T-helper 22 cell (primary cell): ENCODE data around the gene ILRUN.
"Not testable (repeated sequence)": the region's sequence is repeated elsewhere in the genome, so short reads cannot be mapped to it uniquely, and the experiment has no call there.

ENCODE experiments used
- DNase-seq: peaks from one replicate; pipeline ENCODE4 v3.0.0-alpha.2; 2020; ENCODE audit warnings: low read depth

ILRUN gene

DNA sequence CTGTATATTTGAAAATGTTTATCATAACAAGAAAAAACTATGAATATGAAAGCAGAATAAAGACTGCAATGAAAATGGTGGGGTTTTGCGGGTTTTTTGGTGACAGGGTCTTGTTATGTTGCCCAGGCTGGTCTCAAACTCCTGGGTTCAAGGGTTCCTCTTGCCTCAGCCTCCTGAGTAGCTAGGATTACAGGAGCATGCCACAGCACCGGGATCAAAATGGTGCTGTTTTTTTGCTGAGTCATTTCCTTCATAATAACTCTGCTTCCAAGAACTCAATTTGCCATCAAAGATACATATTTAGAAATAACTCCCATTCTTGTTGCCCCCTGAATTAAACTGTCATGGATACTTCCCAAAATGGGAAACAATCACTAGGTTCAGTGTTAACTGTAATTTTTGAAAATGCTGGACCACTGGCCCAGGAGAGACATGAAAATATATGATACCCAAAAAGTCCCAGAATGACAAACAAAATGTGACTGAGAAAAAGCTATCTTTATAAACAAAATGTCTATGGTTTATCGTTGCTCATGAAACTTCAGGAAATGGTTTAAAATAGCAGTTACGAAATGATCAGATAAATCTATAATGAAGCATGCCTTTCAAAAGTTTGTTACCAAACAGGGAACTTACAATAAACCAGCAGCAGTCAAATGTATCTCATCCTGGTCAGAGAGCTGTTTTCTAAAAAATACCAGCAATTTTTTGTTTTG is 32.2 kb downstream of the ILRUN start:
- DNase-seq: no peak

DNA sequence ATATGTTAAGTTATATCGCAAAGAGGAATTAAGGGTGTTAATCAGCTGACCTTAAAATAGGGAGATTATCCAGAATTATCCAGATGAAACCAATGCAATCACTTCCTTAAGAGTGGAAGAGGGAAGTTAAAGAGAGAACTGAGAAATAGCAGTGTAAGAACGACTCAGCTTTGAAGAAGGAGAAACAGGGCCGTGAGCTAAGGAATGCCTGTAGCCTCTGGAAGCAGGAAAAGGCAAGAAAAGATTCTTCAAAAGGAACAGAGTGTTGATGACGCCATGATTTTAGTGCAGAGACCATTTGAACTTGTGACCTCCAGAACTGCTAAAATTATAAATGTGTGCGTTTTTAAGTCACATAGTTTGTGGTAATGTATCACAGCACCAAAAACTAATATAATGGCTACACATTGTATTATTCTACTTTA is 32.7 kb downstream of the ILRUN start:
- no peak for DNase-seq

DNA sequence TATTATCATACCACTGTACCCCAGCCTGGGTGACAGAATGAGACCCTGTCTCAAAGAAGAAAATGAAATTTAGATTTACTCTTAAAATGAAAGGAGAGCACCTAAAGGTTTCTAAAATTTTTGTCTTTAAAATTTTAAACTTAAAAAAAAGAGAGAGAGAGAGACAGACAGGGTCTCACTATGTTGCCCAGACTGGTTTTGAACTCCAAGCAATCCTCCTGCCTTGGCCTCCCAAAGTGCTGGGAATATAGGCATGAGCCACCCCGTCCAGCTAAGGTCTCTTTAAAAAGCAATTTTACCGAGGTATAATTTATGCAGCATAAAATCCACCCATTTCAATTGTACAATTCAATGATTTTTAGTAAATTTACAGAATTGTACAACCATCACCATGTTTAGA is 33.2 kb downstream of the ILRUN start:
- DNase-seq: no peak

DNA sequence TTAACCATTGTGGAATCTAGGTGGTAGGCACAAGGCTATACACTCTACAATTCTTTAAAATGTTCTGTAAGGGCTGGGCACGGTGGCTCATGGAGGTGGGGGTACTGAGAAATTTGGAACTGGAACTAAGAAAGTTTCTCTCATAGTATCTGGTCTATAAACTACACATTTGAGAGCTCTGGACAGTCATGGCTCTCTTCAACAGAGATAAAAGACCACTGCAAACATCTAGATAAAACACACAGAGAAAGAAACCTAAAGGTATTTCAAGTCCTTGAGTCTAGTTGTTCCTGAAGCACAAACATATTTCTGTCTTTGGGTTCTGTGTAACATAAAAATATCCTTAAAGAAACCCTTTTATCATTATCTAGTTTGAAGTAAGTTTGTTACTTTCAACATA is 35.2 kb downstream of the ILRUN start:
- DNase-seq: no peak

DNA sequence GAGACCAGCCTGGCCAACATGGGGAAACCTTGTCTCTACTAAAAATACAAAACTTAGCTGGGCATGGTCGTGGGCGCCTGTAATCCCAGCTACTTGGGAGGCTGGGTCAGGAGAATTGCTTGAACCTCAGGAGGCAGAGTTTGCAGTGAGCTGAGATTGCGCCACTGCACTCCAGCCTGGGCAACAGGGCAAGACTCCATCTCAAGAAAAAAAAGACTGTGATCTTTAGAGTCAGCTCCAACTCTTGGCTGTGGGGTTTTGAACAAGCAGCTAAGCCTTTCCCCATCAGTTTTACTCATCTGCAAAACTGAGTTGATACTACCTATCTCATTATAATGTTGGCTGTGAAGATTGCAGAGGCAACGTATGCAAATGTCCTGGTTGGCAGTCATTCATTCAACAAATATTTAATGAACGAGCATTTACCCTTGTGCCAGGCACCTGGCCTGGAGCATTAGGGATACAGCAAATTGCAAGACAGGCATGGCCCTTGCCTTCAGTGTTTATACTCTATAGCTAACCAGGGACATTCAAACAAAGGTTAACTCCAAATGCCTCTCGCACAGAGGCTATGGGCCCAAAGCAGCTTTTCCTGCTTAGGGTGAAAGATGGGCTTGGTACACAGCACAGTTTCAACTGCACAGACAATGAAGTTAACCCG is 37.8 kb downstream of the ILRUN start:
- no peak for DNase-seq

DNA sequence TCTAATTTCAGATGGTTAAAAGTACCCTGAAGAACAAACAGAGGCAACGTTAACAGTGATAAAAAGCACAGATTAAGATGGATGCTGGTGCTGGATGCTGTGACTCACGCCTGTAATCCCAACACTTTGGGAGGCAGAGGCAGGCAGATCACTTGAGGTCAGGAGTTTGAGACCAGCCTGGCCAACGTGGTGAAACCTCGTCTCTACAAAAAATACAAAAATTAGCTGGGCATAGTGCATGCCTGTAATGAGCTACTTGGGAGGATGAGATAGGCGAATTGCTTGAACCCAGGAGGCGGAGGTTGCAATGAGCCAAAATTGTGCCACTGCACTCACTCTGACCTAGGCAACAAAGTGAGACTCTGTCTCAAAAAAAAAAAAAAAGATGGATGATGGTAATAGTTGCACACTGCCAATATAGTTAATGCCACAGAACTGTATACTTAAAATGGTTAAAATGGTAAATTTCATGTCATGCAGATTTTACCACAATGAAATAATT is 38.5 kb downstream of the ILRUN start:
- not testable (repeated sequence) for DNase-seq

DNA sequence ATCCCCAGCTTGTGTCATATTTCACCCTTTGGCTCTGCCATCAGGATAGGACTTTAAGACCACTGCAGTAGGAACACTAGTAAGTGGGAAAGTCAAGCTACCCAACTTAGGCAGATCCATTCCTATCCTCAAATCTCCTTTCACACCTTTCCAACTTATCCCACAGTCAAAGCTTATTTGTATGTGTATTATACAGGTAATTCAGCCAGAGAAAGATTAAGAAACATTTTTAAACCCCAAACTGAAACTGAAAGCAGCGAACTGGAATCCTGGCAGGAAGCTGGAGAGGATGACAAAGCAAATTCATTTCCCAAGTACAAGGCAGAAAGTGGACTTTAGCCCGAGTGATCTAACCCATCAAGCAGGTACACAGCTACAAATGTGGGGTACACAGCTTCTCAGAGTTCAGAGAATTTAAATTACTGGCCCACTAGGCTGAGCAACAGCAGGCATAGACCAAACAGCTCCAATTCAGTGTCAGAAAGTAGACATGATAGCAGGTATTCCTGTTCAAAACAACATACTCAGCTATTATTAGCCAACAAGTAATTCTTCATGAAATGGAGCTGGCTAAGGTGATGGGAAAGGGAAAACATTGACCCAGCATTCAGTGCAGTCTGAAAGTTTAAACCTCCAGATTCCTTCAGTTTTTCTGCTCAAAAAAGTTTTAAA is 39.1 kb downstream of the ILRUN start:
- DNase-seq: no peak

DNA sequence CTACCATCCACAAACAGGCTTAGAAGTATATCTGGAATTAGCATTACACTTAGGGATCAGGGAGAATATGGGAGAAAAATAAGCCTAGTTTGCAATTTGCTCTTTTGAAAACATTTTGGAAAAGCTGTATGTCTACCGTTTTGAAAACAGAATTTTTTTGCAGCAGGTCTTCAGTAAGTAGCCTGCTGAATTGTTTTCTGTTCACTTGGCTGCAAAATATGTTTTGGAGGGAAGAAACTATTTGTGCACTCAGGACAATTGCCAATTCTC is 39.6 kb downstream of the ILRUN start:
- DNase-seq: no peak

DNA sequence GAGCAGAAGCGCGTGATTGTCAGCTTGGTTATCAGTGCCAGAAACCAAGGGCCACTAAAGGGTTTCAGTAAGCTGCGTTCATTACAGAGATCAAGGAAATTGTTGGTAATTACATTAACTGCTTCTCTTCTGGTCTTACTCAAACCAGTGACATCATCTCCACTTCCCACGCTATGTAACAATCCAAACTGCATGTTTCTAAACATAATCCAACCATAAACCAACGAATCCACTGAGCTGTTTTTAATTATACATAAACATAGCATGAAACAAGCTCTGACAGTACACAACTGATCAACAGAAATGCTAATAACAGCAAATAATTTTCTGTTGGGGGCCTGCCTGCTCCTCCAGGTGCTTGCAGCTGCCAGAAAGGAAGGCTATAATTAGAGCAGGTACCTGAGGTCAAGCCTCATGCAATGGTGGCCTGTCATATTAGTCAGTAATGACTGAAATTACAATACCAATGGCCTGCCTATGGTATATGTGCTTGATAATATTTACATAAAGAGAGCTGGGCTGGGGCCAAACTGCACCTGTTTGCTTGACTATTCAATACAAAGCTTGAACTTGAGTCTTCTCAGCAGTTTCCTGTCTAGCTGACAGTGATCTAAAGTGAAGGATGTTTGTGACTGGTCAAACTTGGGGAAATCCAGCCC is 40.1 kb downstream of the ILRUN start:
- DNase-seq: no peak

DNA sequence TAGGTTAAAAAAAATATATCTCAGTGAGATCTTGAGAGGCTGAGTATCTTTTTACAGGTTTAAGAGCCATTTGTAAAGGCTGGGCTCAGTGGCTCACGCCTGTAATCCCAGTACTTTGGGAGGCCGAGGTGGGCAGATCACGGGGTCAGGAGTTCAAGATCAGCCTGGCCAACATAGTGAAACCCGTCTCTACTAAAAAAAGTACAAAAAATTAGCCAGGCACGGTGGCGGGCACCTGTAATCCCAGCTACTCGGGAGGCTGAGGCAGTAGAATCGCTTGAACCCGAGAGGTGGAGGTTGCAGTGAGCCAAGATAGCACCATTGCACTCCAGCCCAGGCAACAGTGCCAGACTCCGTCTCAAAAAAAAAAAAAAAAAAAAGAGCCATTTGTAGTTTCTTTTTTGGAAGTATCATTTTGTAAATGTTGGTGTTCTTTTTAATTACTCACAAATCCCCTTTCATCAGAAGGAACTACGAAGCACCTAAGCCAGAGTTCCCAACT is 40.6 kb downstream of the ILRUN start:
- not testable (repeated sequence) for DNase-seq

DNA sequence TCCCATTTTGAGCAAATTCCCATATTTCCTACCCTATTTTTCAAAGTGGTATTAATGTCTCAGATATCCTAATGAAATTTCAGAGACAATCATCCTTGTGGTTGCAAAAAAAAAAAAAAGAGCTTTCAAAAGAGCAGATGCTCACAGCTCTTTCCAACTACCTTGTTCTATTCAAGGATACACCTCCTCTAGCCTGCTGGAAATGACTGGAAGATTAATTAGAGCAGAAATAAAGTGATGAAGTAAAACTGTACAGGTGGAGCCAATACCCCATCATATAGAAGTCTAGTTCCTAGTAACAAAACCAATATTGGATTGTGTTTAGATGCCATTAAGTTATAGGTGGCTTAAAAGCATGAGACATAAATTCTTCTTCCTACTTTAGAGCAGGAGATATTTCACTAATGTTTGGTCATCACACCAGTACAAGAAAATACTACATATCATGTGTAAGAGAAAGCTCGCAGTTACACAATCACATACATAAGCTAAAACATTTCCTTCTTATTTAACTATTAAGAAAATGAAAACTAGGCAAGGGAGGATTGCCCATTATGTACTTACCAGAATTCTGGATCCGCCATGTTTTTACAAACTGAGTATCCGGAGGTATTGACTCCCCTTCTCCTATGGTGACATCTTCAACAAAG is 42.4 kb downstream of the ILRUN start:
- DNase-seq: no peak

DNA sequence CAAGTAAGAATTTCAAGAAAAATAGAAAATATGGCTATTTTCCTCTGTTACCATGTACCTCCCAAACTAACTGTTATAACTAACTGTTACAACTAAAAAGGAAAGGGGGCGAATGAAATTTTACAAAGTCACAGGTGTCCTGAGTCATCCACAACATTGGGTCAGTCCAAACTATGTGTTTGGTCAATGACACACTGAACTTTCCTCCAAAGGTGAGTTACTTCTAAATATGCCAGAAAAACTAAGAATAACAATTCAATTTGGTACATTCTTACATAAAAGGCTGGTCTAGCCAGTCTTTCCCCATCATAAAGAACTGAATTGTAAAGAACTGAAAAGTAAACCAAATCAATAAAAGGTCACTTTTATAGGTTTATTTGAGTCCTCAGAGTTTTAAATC is 44.3 kb downstream of the ILRUN start:
- DNase-seq: no peak

DNA sequence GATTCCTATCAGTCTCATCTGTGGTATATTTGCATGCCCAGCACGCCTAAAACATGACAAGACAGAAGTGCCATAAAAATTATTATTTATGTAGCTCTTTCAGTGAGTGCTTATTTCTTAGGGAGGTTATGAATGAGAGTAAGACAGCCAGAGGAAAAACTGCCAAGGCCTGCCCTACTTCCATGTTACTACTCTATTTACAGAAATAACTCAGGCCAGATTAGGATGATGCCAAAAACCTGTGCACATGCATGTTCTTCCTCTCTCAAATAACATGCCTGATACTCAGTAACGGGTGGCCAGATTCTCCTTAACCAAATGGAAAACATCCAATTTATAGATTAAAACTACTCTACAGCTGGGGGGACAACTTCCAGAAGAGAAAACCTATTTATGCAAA is 45.7 kb downstream of the ILRUN start:
- no peak for DNase-seq

DNA sequence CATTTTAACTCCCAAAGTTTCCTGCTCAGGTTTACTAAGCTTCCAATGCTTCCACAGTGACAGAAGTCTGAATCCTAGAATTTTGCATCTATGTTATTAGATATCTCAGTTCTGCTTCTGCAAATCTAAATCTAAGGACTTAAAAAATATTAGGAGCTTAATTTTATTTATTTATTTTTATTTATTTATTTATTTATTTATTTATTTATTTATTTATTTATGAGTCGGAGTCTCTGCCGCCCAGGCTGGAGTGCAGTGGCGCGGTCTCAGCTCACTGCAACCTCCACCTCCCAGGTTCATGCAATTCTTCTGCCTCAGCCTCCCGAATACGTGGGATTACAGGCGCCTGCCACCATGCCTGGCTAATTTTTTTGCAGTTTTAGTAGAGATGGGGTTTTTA is 46.3 kb downstream of the ILRUN start:
- DNase-seq: not testable (repeated sequence)

DNA sequence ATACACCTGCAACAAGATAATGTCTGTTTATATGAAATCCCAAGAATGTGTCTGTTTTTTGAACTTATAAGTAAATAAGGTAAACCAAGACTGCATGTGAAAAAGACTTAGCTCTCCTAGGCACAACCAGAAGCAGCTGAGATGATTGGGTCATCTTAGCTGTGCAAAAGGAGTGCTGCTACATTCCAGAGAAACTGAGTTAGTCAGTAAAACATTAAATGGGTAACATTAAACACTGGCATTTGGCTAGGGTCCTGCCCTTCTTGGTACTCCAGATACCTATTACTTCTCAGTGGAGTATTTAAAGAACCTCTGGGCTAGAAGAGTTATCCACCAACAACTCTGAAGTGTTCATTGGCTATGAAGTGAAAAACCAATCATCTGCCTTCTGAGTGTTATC is 47.8 kb downstream of the ILRUN start:
- DNase-seq: no peak
